HG02840 (cell line): ENCODE measurements around the gene MFRP.
"Not testable (repeated sequence)": the region's sequence is repeated elsewhere in the genome, so short reads cannot be mapped to it uniquely, and the experiment has no call there.

ENCODE experiments used
- ATAC-seq: cut with Tn5 transposase; IDR thresholded peaks from one replicate; pipeline ENCODE4 v1.9.1; 2021; ENCODE audit warnings: mild to moderate bottlenecking, moderate library complexity, moderate number of reproducible peaks; ENCODE audit not compliant: unreplicated experiment, low FRiP score

Gene MFRP

DNA sequence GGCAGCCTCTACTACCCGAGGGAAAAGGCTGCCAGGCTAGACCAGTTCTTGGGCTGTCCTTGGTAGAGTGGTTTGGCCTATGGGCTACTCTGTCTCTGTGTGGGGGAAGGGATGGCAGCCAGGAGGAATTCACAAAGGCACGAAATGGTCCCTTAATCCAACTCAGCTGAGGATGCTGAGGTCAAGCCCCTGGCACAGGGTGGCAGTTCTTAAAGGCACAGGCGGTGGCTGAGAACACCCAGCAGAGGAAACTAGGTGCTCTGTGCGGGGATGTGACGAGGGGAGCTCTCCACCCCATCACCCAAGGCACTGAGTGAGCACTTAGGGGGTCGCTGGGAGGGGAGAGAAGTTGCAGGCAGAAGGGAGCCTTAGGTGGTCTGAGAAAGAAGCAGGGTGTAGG is at the start of gene MFRP:
Gene MFRP (minus strand): TSS at position 101 of the 400 bp plus-strand sequence. CDS start 192 bp downstream, outside the sequence.
- ATAC-seq: no peak

GRCh38 chr11:119391275-119391674 is 44.8 kb upstream of the MFRP start:
- ATAC-seq: no peak

DNA sequence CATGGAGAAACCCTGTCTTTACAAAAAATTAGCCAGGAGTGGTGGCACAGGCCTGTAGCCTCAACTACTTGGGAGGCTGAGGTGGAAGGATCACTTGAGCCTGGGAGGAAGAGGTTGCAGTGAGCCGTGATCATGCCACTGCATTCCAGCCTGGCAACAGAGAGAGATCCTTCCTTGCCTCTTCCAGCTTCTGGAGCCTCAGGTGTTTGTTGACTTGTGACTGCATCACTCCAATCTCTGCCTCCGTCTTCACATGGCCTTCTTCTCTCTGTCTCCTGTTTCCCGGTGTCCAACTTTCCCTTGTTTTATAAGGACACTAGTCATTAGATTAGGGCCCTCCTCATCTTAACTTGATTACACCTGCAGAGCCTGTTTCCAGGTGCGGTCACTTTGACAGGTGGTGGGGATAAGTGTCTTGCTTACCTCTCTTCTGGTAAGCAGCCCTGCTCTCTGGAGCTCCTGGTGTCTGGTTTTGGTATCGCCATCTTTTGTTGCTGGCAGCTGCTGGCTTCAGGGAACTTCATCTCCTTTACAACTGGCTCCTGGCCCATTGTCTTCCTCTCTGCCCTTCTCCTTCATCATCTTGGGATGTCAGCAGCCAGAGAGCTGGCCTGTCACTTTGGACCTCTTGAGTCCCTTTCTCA is 43.2 kb upstream of the MFRP start:
- ATAC-seq: no peak

GRCh38 chr11:119388103-119388502 is 41.6 kb upstream of the MFRP start:
- no peak for ATAC-seq

GRCh38 chr11:119384332-119384731 is 37.8 kb upstream of the MFRP start:
- no peak for ATAC-seq

DNA sequence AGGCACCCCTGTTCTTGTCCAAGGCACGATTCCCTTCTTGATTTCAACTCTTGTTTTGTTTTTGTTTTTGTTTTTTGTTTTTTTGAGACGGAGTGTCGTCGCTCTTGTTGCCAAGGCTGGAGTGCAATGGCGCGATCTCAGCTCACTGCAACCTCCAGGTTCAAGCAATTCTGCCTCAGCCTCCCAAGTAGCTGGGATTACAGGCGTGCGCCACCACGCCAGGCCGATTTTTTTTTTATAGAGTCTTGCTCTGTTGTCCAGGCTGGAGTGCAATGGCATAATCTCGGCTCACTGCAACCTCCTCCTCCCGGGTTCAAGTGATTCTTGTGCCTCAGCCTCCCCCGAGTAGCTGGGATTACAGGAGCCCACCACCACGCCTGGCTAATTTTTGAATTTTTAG is 36.0 kb upstream of the MFRP start:
- not testable (repeated sequence) for ATAC-seq

- ATAC-seq: no peak
Observed at GRCh38 chr11:119382101-119382500, 35.6 kb upstream of the MFRP start.

GRCh38 chr11:119381181-119381988 is 34.9 kb upstream of the MFRP start, which contains the start of gene USP2:
USP2 (minus strand) TSS chr11:119381690; CDS start chr11:119373480, 8,210 bp downstream.
- ATAC-seq: peak; percentile 88

DNA sequence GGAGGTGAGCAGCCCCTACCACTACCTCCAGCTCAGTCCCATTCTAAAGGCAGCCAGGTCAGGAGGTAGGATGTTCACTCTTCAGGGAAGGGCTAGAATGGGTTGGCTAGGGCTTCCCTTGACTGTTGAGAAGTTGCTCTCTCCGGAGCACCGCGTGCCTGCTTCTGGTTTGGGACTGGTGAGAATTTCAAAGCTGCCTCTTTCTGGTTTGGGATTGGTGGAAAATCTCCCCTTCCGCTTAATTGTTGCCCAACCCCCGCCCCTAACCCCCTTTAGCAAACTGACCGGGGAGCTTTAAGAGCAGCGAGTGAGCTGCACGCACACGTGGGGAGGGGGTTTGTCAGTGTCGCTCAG is 34.3 kb upstream of the MFRP start:
- no peak for ATAC-seq

- ATAC-seq: no peak
Observed at GRCh38 chr11:119380160-119380826, 33.8 kb upstream of the MFRP start.

- ATAC-seq: no peak
Observed at GRCh38 chr11:119378851-119379465, 32.5 kb upstream of the MFRP start.

- no peak for ATAC-seq
Observed at GRCh38 chr11:119377961-119378667, 31.6 kb upstream of the MFRP start.

GRCh38 chr11:119377112-119377901 is 30.8 kb upstream of the MFRP start:
- no peak for ATAC-seq

DNA sequence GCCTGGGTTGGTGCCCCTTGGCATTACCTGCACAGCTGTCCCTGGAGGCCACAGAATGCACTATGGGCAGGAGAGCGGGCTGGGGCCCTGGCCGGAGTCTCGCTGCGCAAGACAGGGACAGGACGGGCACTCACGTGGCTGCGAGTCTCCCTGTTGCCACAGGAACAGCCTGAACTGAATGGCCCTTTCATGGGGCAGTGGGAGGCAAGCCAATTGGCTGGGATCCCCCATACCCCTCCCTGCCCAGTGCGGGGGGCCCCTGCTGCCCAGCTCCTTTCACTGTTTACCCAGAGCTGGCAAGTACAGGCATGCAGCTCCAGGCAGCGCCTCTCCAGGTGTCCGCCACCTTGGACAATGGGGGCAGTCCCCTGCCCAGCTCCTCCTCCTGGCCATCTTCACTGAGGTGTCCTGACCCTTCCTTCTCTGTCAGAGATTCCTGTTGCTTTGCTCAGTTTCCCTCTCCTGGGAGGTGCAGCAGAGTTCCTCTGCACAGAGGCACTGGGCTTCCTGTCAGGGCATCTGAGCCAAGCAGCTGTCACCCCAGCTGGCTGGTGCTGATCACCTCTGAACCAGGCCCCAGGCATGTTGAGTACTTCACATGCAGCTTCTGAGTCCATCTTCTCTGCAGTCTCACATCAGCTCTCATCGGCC is 29.8 kb upstream of the MFRP start:
- no peak for ATAC-seq

DNA sequence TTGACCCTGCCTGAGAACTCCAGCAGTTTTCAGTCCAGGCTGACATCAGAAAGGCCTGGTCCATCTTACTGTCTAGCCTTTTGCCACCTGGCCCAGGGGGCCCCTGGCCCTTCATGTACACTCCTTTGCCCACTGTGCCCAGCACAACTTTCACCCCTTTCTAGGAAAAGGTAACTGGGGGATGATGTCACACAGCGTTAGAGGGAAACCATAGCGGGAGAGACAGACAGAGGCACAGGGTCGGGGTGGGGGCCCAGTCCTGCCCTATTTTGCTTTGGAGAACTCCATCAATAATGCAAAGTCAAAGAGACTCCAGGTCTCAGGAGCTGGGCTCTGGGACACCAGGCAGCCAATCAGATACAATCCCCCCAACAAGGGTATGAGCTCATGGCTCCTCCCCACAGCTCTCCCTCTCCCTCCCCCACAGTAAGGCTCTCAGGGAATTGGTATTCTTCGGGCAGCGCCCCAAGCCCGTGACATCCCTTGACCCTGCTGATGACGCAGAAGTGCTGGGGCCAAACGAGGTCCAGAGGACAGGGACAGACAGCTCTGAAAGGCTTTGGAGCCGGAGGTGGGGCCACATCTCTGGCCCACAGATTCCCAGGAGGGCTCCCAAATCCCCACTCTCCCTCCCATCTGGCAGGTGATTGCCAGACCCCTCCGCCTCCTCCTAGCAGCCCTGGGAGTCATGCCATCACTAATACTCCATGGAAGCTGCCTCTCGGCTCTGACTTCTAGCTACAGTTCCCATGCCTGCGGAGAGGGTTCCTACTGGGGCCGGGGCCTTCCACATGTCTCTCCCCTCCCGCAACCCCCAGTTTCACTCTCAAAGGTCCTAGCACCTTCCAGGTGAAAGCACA is 29.1 kb upstream of the MFRP start:
- ATAC-seq: no peak

GRCh38 chr11:119374632-119375336 is 28.3 kb upstream of the MFRP start:
- ATAC-seq: no peak

GRCh38 chr11:119373921-119374631 is 27.6 kb upstream of the MFRP start:
- ATAC-seq: no peak
